Left forelimb (tissue), 1 donor: Measurements from ENCODE around the gene BOD1L1.

ENCODE experiments used
- DNase-seq: peaks from one replicate; pipeline ENCODE4 v3.0.0-alpha.2; 2018; ENCODE audit warnings: low spot score

BOD1L1 gene

GRCh38 chr4:13539047-13539618, 88.4 kb downstream of the BOD1L1 start:
- DNase-seq: no peak

GRCh38 chr4:13538427-13538973, 89.0 kb downstream of the BOD1L1 start:
- DNase-seq: no peak

GRCh38 chr4:13537832-13538177, 89.7 kb downstream of the BOD1L1 start:
- no peak for DNase-seq

GRCh38 chr4:13537011-13537831, 90.3 kb downstream of the BOD1L1 start:
- no peak for DNase-seq

GRCh38 chr4:13536607-13537006, 90.9 kb downstream of the BOD1L1 start:
- DNase-seq: no peak

- DNase-seq: no peak
Observed at GRCh38 chr4:13535708-13536361, 91.7 kb downstream of the BOD1L1 start.

- no peak for DNase-seq
Observed at GRCh38 chr4:13535118-13535517, 92.4 kb downstream of the BOD1L1 start.

- no peak for DNase-seq
Observed at GRCh38 chr4:13534344-13535063, 93.0 kb downstream of the BOD1L1 start.

GRCh38 chr4:13533670-13534343, 93.7 kb downstream of the BOD1L1 start:
- DNase-seq: no peak

GRCh38 chr4:13531625-13531998, 95.9 kb downstream of the BOD1L1 start:
- no peak for DNase-seq

- no peak for DNase-seq
Observed at GRCh38 chr4:13530823-13531624, 96.5 kb downstream of the BOD1L1 start.

GRCh38 chr4:13529128-13529919, 98.2 kb downstream of the BOD1L1 start:
- DNase-seq: peak; percentile 56

GRCh38 chr4:13528821-13529127, 98.8 kb downstream of the BOD1L1 start:
- DNase-seq: no peak

- no peak for DNase-seq
Observed at GRCh38 chr4:13527981-13528820, 99.3 kb downstream of the BOD1L1 start.

- DNase-seq: no peak
Observed at GRCh38 chr4:13527192-13527980, 100.1 kb downstream of the BOD1L1 start.

GRCh38 chr4:13526658-13527057, 100.9 kb downstream of the BOD1L1 start:
- DNase-seq: no peak

- no peak for DNase-seq
Observed at GRCh38 chr4:13525606-13526281, 101.8 kb downstream of the BOD1L1 start.
